Memory B cell (primary cell): Measurements from ENCODE around the gene PRRG3.
"Not testable (repeated sequence)": the region's sequence is repeated elsewhere in the genome, so short reads cannot be mapped to it uniquely, and the experiment has no call there.

ENCODE experiments used
- ATAC-seq: fragments of 150-1000 bp; cut with Tn5 transposase; 2 replicates; pipeline ENCODE4 v1.10.0; 2021; ENCODE audit warnings: low read depth, mild to moderate bottlenecking, moderate library complexity
- DNase-seq, 2 donors: peaks; one replicate each; pipeline ENCODE4 v3.0.0; 2022; ENCODE audit warnings: low spot score in 2 of 2
- H3K27ac Mint-ChIP-seq: one replicate; pipeline ENCODE4 v1.8.0; 2022; ENCODE audit warnings: mild to moderate bottlenecking, moderate library complexity, mixed read lengths
- H3K27me3 Mint-ChIP-seq: one replicate; pipeline ENCODE4 v1.8.0; 2022; ENCODE audit warnings: mixed read lengths
- H3K36me3 Mint-ChIP-seq: one replicate; pipeline ENCODE4 v1.8.0; 2022; ENCODE audit warnings: mild to moderate bottlenecking, mixed read lengths
- H3K4me1 Mint-ChIP-seq: one replicate; pipeline ENCODE4 v1.8.0; 2022; ENCODE audit warnings: mixed read lengths
- H3K4me3 Mint-ChIP-seq: one replicate; pipeline ENCODE4 v1.8.0; 2022; ENCODE audit warnings: mild to moderate bottlenecking, moderate library complexity, mixed read lengths
- H3K9me3 Mint-ChIP-seq: one replicate; pipeline ENCODE4 v1.8.0; 2022; ENCODE audit warnings: mixed read lengths

The PRRG3 gene

GRCh38 chrX:151694661-151695582 is at the start of gene PRRG3:
PRRG3 (plus strand) TSS chrX:151695458; CDS start chrX:151698815, 3,357 bp downstream.
- Mint-ChIP-seq H3K27ac (no peak within 1 kb of the TSS), H3K4me1 (no peaks in the 10 kb centered on the region), H3K9me3 (no peaks in the 10 kb centered on the region), H3K36me3 (no peaks in the 10 kb centered on the region), H3K4me3 (no peak within 1 kb of the TSS), H3K27me3 (peaks cover 9% of the 10 kb centered on the region)
- no peak for DNase-seq
- ATAC-seq = no peak

DNA sequence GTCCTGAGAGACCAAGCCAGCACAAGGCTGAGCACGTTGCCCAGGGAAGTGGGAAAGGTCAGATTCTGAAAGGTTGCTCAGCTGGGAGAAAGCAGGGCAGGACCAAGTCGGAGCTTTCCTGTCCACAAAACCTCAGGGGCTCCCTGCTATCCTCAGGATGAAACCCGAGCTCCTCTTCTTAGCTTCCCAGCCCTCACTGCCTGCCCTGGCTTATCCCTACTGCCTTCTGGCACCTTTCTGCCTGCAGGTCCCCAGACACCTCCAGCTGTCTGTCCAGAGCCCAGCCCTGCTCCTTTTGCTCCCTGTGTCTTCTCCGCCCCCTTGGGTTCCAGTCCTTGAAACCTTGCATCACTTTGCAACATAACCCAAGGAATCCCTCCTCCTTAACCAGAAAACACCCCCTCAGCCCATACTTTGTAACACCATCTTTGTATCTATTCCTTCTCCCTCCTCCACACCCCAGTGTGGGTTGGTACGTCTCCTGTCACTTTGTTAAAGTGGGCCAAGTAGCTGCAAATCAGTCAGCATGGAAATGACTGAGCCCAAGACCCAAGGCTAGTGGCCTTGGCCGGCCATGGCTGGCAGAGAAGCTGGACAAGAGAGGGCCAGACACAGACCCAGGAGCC is 20.0 kb upstream of the PRRG3 start:
- Mint-ChIP-seq H3K4me1 (no peaks in the 10 kb centered on the region), H3K27ac (no peak overlapping the region), H3K4me3 (no peak overlapping the region), H3K36me3 (no peaks in the 10 kb centered on the region), H3K9me3 (no peaks in the 10 kb centered on the region), H3K27me3 (peaks cover 5% of the 10 kb centered on the region)
- DNase-seq (no peak), ATAC-seq (no peak)

DNA sequence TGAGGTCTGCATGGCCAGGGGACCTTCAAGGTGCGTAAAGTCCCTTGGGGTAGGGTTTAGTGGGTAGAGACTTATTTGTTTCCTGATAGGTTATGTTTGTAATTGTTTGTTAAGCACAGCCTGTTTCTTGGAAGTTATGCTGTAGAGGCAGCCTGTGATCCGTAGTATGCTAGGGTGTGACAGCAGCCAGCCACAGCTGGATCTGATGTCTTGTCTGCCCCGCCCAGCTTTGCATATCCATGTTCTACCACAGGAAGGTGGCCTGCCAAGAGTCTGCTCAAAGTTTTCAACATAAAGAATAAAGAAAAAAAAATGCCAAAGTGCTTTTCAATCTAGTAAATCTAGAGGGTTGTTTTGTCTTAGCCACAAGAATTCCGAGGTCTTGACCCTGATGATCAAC is 19.1 kb upstream of the PRRG3 start:
- DNase-seq = no peak
- peaks cover 5% of the 10 kb centered on the region for H3K27me3 Mint-ChIP-seq
- no peak overlapping the region for H3K4me3 Mint-ChIP-seq
- H3K27ac Mint-ChIP-seq = no peak overlapping the region
- no peaks in the 10 kb centered on the region for H3K36me3 Mint-ChIP-seq
- no peaks in the 10 kb centered on the region for H3K9me3 Mint-ChIP-seq
- H3K4me1 Mint-ChIP-seq = no peaks in the 10 kb centered on the region
- ATAC-seq = no peak

DNA sequence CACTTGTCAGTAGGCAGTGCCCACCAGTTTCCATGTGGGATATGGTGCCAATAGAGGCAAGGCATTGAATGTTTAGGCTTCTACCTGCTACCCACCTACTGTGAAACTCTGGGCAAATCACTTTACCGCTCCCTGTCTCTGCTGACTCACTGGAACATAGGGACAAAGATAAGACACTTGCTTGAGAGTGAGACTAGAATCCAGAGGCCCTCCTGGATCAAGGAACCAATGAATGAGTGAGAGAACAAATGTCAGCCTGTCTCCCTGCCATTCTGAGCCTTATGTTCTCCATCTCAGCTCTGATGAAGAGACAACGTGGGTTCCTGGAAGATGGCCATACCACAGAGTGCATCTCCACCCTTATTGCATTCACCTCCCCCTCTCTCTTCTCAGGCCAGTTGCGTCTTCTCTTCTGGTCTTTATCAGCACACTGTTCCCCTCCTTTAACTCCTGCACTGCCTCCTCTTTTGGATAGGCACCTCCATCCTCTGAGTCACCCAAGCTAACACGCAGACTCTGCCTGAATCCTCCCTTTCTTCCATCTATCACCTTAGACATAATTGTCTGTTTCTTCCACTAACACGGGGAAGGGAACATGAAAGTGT is 15.4 kb upstream of the PRRG3 start:
- no peak for ATAC-seq
- no peaks in the 10 kb centered on the region for H3K4me1 Mint-ChIP-seq
- H3K9me3 Mint-ChIP-seq = no peaks in the 10 kb centered on the region
- DNase-seq = no peak
- peaks cover 9% of the 10 kb centered on the region for H3K27me3 Mint-ChIP-seq
- H3K36me3 Mint-ChIP-seq = no peaks in the 10 kb centered on the region
- no peak overlapping the region for H3K4me3 Mint-ChIP-seq
- H3K27ac Mint-ChIP-seq = no peak overlapping the region

DNA sequence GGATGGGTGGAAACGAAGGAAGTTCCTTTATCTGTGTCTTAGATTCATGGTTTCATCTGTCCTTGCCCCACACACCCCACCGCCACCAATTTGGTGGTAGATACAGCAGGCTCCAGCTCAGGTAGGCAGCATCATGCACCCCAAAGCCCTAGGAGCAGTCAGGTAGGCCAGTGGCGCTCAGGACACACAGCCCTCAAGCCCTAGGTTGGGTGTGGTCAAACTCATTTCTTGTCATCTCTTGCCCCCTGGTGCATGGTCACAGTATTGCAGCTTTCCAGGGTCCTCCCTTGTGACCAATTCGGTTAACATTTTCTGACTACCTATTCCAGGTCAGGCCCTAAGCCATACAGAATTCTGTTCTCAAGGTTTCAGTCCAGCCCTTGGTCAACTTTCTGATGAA is 14.5 kb upstream of the PRRG3 start:
- Mint-ChIP-seq H3K27ac (no peak overlapping the region), H3K4me1 (no peaks in the 10 kb centered on the region), H3K4me3 (no peak overlapping the region), H3K36me3 (no peaks in the 10 kb centered on the region), H3K27me3 (peaks cover 8% of the 10 kb centered on the region), H3K9me3 (no peaks in the 10 kb centered on the region)
- no peak for ATAC-seq
- peak; percentile 20 to 35 for DNase-seq

- no peak for DNase-seq
These were observed 7.6 kb upstream of the PRRG3 start for GRCh38 chrX:151687635-151688034.

DNA sequence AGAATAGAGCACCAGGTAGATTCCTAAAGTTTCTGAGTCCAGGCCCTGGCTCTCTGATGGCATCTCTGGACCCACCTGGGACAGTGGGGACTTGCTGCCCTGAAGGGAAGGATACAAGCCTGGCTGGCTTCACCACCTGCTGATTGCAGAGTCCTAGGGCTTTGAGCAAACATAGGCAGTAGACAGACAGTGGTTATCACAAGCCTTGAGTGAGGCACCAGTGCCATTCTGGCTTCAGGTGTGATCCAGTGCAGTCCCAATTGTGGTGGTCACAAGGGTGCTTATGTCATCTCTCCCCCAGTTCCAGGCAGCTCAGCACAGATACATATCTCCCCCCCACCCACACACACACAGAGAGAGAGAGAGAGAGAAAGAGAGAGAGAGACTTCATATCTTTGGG is 6.6 kb upstream of the PRRG3 start:
- Mint-ChIP-seq H3K27ac (no peak overlapping the region), H3K4me3 (no peak overlapping the region), H3K36me3 (no peaks in the 10 kb centered on the region), H3K27me3 (peaks cover 4% of the 10 kb centered on the region), H3K9me3 (no peaks in the 10 kb centered on the region), H3K4me1 (no peaks in the 10 kb centered on the region)
- DNase-seq (no peak), ATAC-seq (no peak)

More at GRCh38 chrX:151687635-151688034, 7.6 kb upstream of the PRRG3 start:
- Mint-ChIP-seq H3K4me3 (no peak overlapping the region), H3K9me3 (no peaks in the 10 kb centered on the region), H3K27me3 (no peaks in the 10 kb centered on the region), H3K4me1 (no peaks in the 10 kb centered on the region), H3K27ac (no peak overlapping the region), H3K36me3 (no peaks in the 10 kb centered on the region)
- no peak for ATAC-seq

GRCh38 chrX:151692825-151693224 is 2.4 kb upstream of the PRRG3 start:
- no peaks in the 10 kb centered on the region for H3K36me3 Mint-ChIP-seq
- no peaks in the 10 kb centered on the region for H3K9me3 Mint-ChIP-seq
- no peak overlapping the region for H3K27ac Mint-ChIP-seq
- no peaks in the 10 kb centered on the region for H3K4me1 Mint-ChIP-seq
- no peak for DNase-seq
- no peak overlapping the region for H3K4me3 Mint-ChIP-seq
- ATAC-seq = no peak
- peaks cover 9% of the 10 kb centered on the region for H3K27me3 Mint-ChIP-seq

GRCh38 chrX:151694121-151694520 is 1.1 kb upstream of the PRRG3 start:
- Mint-ChIP-seq H3K36me3 (no peaks in the 10 kb centered on the region), H3K4me1 (no peaks in the 10 kb centered on the region), H3K27ac (no peak overlapping the region), H3K27me3 (peaks cover 9% of the 10 kb centered on the region), H3K4me3 (no peak overlapping the region), H3K9me3 (no peaks in the 10 kb centered on the region)
- DNase-seq (no peak), ATAC-seq (no peak)

DNA sequence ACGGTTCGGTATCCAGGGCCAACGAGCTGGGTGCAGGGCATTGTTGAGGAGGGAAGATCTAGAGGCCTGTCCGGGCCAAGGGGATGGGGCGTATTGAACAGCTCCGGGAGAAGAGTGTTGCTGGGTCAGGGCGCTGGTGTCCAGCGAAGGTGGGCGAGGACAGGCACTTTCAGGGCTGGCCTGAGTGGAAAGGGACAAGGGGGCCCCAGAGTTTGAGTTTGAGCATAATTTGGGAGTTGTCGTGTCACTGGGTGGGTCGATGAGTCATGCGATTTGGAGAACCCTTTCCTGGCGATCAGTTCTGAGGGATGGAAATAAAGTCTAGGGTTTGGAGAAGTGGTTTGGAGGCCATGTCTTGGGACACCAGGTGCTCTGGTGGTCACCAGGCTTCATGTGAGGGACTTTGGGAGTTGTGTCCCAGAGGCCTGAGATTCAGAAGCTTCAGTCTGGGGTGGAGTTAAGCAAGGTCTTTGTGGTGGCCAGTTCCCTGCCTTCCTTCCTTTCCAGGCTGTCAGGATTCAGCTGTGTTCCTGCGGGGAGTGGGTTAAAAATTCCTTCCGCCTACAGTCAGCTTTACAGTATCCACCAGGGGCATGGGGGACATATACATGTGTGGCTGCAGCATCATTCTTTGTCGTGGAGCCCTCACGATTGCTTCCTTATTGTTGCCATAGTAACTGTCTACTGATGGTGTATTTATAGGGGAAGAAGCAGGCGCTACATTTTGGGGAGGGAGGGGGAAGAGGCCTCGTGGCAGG is 504 bp downstream of the PRRG3 start:
- Mint-ChIP-seq H3K4me1 (no peaks in the 10 kb centered on the region), H3K27me3 (peaks cover 9% of the 10 kb centered on the region), H3K9me3 (no peaks in the 10 kb centered on the region), H3K4me3 (no peak overlapping the region), H3K27ac (no peak overlapping the region), H3K36me3 (no peaks in the 10 kb centered on the region)
- DNase-seq (no peak), ATAC-seq (no peak)

DNA sequence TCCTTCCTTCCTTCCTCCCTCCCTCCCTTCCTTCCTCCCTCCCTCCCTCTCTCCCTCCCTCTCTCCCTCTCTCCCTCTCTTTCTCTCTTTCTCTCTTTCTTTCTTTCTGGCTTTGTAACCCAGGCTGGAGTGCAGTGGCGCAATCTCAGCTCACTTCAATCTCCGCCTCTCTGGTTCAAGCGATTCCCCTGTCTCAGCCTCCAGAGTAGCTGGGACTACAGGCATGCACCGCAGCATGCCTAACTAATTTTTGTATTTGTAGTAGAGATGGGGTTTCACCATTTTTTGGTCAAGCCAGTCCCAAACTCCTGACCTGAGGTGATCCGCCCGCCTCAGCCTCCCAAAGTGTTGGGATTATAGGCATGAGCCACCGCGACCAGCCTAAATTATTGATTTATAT is 1.8 kb downstream of the PRRG3 start:
- DNase-seq, H3K27ac Mint-ChIP-seq, H3K9me3 Mint-ChIP-seq, H3K4me1 Mint-ChIP-seq, ATAC-seq, H3K36me3 Mint-ChIP-seq, H3K4me3 Mint-ChIP-seq, H3K27me3 Mint-ChIP-seq: not testable (repeated sequence)

DNA sequence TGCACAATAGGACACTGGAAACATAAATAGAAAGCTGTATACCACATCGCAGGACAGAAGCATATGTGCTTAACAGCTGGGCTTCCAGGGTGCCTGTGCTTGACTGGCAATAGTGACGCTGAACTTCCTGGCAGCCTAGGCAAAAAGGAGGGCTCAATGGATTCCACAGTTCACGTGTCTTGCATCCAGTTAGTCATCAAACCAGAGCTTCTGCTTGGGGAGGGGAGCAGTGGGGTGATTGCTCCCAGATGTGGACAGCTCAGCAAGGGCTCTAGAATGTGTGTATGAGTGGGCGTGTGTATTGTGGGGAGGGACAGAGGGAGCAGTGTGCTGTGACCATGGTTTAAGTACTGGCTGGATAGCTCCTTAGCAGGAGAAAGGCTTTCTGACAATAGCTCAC is 2.3 kb downstream of the PRRG3 start:
- peaks cover 9% of the 10 kb centered on the region for H3K27me3 Mint-ChIP-seq
- DNase-seq = no peak
- no peak overlapping the region for H3K4me3 Mint-ChIP-seq
- no peak overlapping the region for H3K27ac Mint-ChIP-seq
- H3K9me3 Mint-ChIP-seq = no peaks in the 10 kb centered on the region
- ATAC-seq = no peak
- H3K36me3 Mint-ChIP-seq = no peaks in the 10 kb centered on the region
- H3K4me1 Mint-ChIP-seq = no peaks in the 10 kb centered on the region

- no peaks in the 10 kb centered on the region for H3K36me3 Mint-ChIP-seq
- DNase-seq = no peak
- no peak for ATAC-seq
- no peak overlapping the region for H3K27ac Mint-ChIP-seq
- H3K4me1 Mint-ChIP-seq = no peaks in the 10 kb centered on the region
- no peak overlapping the region for H3K4me3 Mint-ChIP-seq
- peaks cover 6% of the 10 kb centered on the region for H3K27me3 Mint-ChIP-seq
- no peaks in the 10 kb centered on the region for H3K9me3 Mint-ChIP-seq
These were observed 3.2 kb downstream of the PRRG3 start for GRCh38 chrX:151698485-151698884.

DNA sequence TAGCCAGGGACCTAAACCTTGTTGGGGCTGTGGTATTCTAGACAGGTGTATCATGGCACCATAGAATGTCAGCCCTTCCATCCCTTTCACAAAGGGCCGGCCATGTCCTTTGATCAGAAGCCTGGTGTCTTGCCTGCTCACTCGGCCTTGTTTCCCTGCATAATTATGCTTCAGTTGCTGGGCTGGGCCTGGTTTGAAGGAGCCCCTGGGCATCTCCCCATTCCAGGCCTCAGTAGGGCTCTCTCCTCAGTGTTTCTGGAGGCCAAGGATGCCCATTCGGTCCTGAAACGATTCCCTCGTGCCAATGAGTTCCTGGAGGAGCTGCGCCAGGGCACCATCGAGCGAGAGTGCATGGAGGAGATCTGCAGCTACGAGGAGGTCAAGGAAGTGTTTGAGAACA is 4.5 kb downstream of the PRRG3 start:
- H3K36me3 Mint-ChIP-seq = no peaks in the 10 kb centered on the region
- no peak overlapping the region for H3K4me3 Mint-ChIP-seq
- H3K4me1 Mint-ChIP-seq = no peaks in the 10 kb centered on the region
- H3K9me3 Mint-ChIP-seq = no peaks in the 10 kb centered on the region
- no peak for ATAC-seq
- H3K27me3 Mint-ChIP-seq = peaks cover 4% of the 10 kb centered on the region
- no peak for DNase-seq
- H3K27ac Mint-ChIP-seq = no peak overlapping the region
